MM.1S (cell line): ENCODE results near the gene C10orf90.

ENCODE experiments used
- DNase-seq: peaks from one replicate; pipeline ENCODE4 v3.0.0-alpha.2; 2015
- H2AFZ ChIP-seq: fragments of 300-600 bp; sonication (generic); 2 replicates; pipeline ENCODE4 v1.6.0; 2016; ENCODE audit warnings: antibody characterized with exemption, low read length
- H3F3A ChIP-seq: fragments of 300-600 bp; sonication (generic); 2 replicates; pipeline ENCODE4 v1.6.1; 2016; ENCODE audit warnings: mild to moderate bottlenecking, antibody characterized with exemption, low read length, moderate library complexity, mixed read lengths; ENCODE audit not compliant: insufficient read depth
- H3K27ac ChIP-seq: fragments of 300-600 bp; sonication (generic); 2 replicates; pipeline ENCODE4 v1.5.1; 2016; ENCODE audit warnings: mild to moderate bottlenecking, low read length
- H3K27me3 ChIP-seq: fragments of 300-600 bp; sonication (generic); replicated peaks from 2 replicates; pipeline ENCODE4 v1.6.0; 2016; ENCODE audit warnings: low read length; ENCODE audit not compliant: insufficient read depth
- H3K36me3 ChIP-seq: fragments of 300-600 bp; sonication (generic); replicated peaks from 2 replicates; pipeline ENCODE4 v1.6.1; 2016; ENCODE audit warnings: mild to moderate bottlenecking, low read length, mixed read lengths; ENCODE audit not compliant: insufficient read depth
- H3K4me1 ChIP-seq: fragments of 300-600 bp; sonication (generic); 2 replicates; pipeline ENCODE4 v1.6.1; 2016; ENCODE audit warnings: low read length, mixed read lengths
- H3K4me2 ChIP-seq: fragments of 300-600 bp; sonication (generic); 2 replicates; pipeline ENCODE4 v1.6.0; 2016; ENCODE audit warnings: low read depth, low read length
- H3K4me3 ChIP-seq: fragments of 300-600 bp; sonication (generic); 2 replicates; pipeline ENCODE4 v1.5.1; 2016; ENCODE audit warnings: low read length, mixed read lengths
- H3K79me2 ChIP-seq: fragments of 300-600 bp; sonication (generic); 2 replicates; pipeline ENCODE4 v1.6.1; 2016; ENCODE audit warnings: mixed run types, low read length, mixed read lengths
- H3K9ac ChIP-seq: fragments of 300-600 bp; sonication (generic); 2 replicates; pipeline ENCODE4 v1.6.1; 2016; ENCODE audit warnings: low read length, mixed read lengths
- H3K9me2 ChIP-seq: fragments of 300-600 bp; sonication (generic); replicated peaks from 2 replicates; pipeline ENCODE4 v1.6.1; 2016; ENCODE audit warnings: mild to moderate bottlenecking, low read length, mixed read lengths; ENCODE audit not compliant: insufficient read depth
- H3K9me3 ChIP-seq: fragments of 300-600 bp; sonication (generic); replicated peaks from 2 replicates; pipeline ENCODE4 v1.6.1; 2016; ENCODE audit warnings: mild to moderate bottlenecking, low read length, mixed read lengths; ENCODE audit not compliant: insufficient read depth
- H4K20me1 ChIP-seq: fragments of 300-600 bp; sonication (generic); 2 replicates; pipeline ENCODE4 v1.6.1; 2016; ENCODE audit warnings: mild to moderate bottlenecking, low read length, moderate library complexity, mixed read lengths; ENCODE audit not compliant: insufficient read depth
- CTCF ChIP-seq: fragments of 300-600 bp; sonication (generic); IDR thresholded peaks from 2 replicates; pipeline ENCODE4 v1.5.1; 2016; ENCODE audit warnings: antibody characterized with exemption, low read length, mixed read lengths
- EZH2 ChIP-seq: fragments of 300-600 bp; sonication (generic); optimal IDR thresholded peaks from 2 replicates; pipeline ENCODE3; 2017; ENCODE audit warnings: low read depth, mild to moderate bottlenecking, antibody characterized with exemption, low read length, mixed read lengths
- EZH2phosphoT487 ChIP-seq: fragments of 300-600 bp; sonication (generic); IDR thresholded peaks from 2 replicates; pipeline ENCODE4 v1.6.1; 2018; ENCODE audit warnings: antibody characterized with exemption, low read length

C10orf90 gene

GRCh38 chr10:126474031-126474430, 196.5 kb downstream of the C10orf90 start:
- TF ChIP-seq CTCF (no peak), EZH2 (no peak), EZH2phosphoT487 (no peak)
- no peaks in the 10 kb centered on the region for H3F3A ChIP-seq
- no peaks in the 10 kb centered on the region for H3K27me3 ChIP-seq
- no peaks in the 10 kb centered on the region for H3K9me3 ChIP-seq
- no peaks in the 10 kb centered on the region for H3K9me2 ChIP-seq
- H4K20me1 ChIP-seq = no peaks in the 10 kb centered on the region
- no peaks in the 10 kb centered on the region for H3K4me1 ChIP-seq
- H3K4me3 ChIP-seq = no peak overlapping the region
- no peak overlapping the region for H3K27ac ChIP-seq
- no peak overlapping the region for H3K9ac ChIP-seq
- DNase-seq = no peak
- H3K4me2 ChIP-seq = no peak overlapping the region
- no peak overlapping the region for H2AFZ ChIP-seq
- H3K79me2 ChIP-seq = no peaks in the 10 kb centered on the region
- H3K36me3 ChIP-seq = no peaks in the 10 kb centered on the region

DNA sequence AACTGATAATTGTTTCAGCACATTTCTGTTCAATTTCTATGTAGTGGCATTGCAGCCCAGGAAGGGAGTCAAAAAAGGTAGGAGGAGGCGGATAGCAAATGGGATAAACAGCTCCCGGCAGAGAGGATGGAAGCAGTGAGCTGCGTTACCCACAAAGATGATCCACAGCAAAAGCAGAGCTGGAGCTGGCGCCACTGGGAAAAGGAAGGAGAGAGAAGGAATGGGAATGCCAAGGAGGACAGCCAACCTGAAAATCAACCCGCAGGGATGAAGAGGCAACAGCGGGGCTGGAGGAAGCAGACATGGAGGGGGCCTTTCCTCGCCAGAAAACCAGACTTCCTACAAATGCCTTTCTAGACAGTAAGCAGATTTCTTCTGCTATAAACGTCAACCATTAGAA, 199.5 kb downstream of the C10orf90 start:
- no peak overlapping the region for H3K27ac ChIP-seq
- no peak overlapping the region for H2AFZ ChIP-seq
- H3F3A ChIP-seq = no peaks in the 10 kb centered on the region
- H4K20me1 ChIP-seq = no peaks in the 10 kb centered on the region
- no peaks in the 10 kb centered on the region for H3K9me2 ChIP-seq
- H3K79me2 ChIP-seq = no peaks in the 10 kb centered on the region
- no peaks in the 10 kb centered on the region for H3K9me3 ChIP-seq
- no peak overlapping the region for H3K4me2 ChIP-seq
- H3K4me1 ChIP-seq = no peaks in the 10 kb centered on the region
- no peaks in the 10 kb centered on the region for H3K36me3 ChIP-seq
- no peak overlapping the region for H3K9ac ChIP-seq
- H3K27me3 ChIP-seq = no peaks in the 10 kb centered on the region
- no peak overlapping the region for H3K4me3 ChIP-seq
- DNase-seq = no peak
- TF ChIP-seq CTCF = no peak
- TF ChIP-seq EZH2 = no peak
- no peak for TF ChIP-seq EZH2phosphoT487

DNA sequence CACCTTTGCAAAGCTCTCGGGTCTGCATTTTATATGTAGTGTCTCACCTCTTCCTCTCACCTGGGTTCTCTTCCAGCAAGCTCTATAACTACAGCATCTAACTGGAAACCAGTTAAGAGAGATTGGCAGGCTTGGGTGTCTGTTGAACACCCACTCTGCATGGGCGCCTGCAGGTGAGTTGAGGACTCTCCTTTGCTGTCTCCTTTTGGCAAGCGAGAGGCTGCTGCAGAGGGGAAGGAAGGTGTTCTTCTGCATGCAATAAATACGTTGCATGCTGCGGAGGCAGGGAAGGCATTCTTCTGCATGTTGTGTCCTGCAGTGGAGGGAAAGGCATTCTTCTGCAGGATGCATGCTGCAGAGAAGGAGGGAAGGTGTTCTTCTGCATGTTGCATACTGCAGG, 200.8 kb downstream of the C10orf90 start:
- Histone ChIP-seq H3K36me3 (no peaks in the 10 kb centered on the region), H3K4me2 (no peak overlapping the region)
- TF ChIP-seq CTCF = no peak
- no peak for TF ChIP-seq EZH2
- TF ChIP-seq EZH2phosphoT487 = no peak

More for the DNA sequence above, 200.8 kb downstream of the C10orf90 start:
- H3K27me3 ChIP-seq = no peaks in the 10 kb centered on the region
- H3K27ac ChIP-seq = no peak overlapping the region
- H3K9me2 ChIP-seq = no peaks in the 10 kb centered on the region
- no peaks in the 10 kb centered on the region for H3F3A ChIP-seq
- H3K9me3 ChIP-seq = no peaks in the 10 kb centered on the region
- H3K79me2 ChIP-seq = no peaks in the 10 kb centered on the region
- H2AFZ ChIP-seq = no peak overlapping the region
- H4K20me1 ChIP-seq = no peaks in the 10 kb centered on the region
- DNase-seq = no peak
- H3K4me1 ChIP-seq = no peaks in the 10 kb centered on the region
- H3K4me3 ChIP-seq = no peak overlapping the region
- H3K9ac ChIP-seq = no peak overlapping the region
